Osteocyte (in vitro differentiated cells): ENCODE results near the gene PEX14. TPM values are rescaled to one million over a fixed set of nuclear protein-coding genes. Genes with fewer than 3 reads are reported as not detected.
A peak's percentile ranks its signal among the peaks of the same experiment; 100 is the strongest.
"Not testable (repeated sequence)": the region's sequence is repeated elsewhere in the genome, so short reads cannot be mapped to it uniquely, and the experiment has no call there.

Experiments
- DNase-seq: peaks from one replicate; pipeline ENCODE4 v3.0.0; 2021; ENCODE audit warnings: mixed read lengths; ENCODE audit not compliant: unreplicated experiment; ENCODE audit errors: extremely low spot score
- H3K27ac Mint-ChIP-seq: one replicate; pipeline ENCODE4 v1.8.0; 2021; ENCODE audit warnings: mild to moderate bottlenecking, mixed read lengths; ENCODE audit not compliant: unreplicated experiment
- H3K27me3 Mint-ChIP-seq: one replicate; pipeline ENCODE4 v1.8.0; 2021; ENCODE audit warnings: mixed read lengths; ENCODE audit not compliant: unreplicated experiment
- H3K36me3 Mint-ChIP-seq: one replicate; pipeline ENCODE4 v1.8.0; 2021; ENCODE audit warnings: mixed read lengths; ENCODE audit not compliant: unreplicated experiment
- H3K4me1 Mint-ChIP-seq: one replicate; pipeline ENCODE4 v1.8.0; 2021; ENCODE audit warnings: mixed read lengths; ENCODE audit not compliant: unreplicated experiment
- H3K4me3 Mint-ChIP-seq: one replicate; pipeline ENCODE4 v1.8.0; 2021; ENCODE audit warnings: mild to moderate bottlenecking, moderate library complexity, mixed read lengths; ENCODE audit not compliant: unreplicated experiment
- H3K9me3 Mint-ChIP-seq: one replicate; pipeline ENCODE4 v1.8.0; 2021; ENCODE audit warnings: mixed read lengths; ENCODE audit not compliant: unreplicated experiment
- long read RNA-seq: library from polyadenylated mRNA; unstranded; transcript quantifications from one replicate; pipeline ENCODE4 v2.0.0, GENCODE V29; 2021
- total RNA-seq: library from RNA; stranded (reverse); gene quantifications from 2 replicates; pipeline ENCODE4 v1.2.1, GENCODE V29; 2021
- TF ChIP-seq, protein P1 (sequence below): fragments of 200-600 bp; sonication (generic); IDR thresholded peaks from 2 replicates; pipeline ENCODE4 v1.5.0; 2021; ENCODE audit warnings: antibody characterized with exemption, mild to moderate bottlenecking, moderate library complexity

PEX14 gene
- total RNA-seq, result 22.2 and 23.8 TPM in 2 replicates
- long read RNA-seq, partial matches to known transcripts, result 3 of 8 reads
- long read RNA-seq, other reads (novel, unspliced or antisense), result 4 of 8 reads

DNA sequence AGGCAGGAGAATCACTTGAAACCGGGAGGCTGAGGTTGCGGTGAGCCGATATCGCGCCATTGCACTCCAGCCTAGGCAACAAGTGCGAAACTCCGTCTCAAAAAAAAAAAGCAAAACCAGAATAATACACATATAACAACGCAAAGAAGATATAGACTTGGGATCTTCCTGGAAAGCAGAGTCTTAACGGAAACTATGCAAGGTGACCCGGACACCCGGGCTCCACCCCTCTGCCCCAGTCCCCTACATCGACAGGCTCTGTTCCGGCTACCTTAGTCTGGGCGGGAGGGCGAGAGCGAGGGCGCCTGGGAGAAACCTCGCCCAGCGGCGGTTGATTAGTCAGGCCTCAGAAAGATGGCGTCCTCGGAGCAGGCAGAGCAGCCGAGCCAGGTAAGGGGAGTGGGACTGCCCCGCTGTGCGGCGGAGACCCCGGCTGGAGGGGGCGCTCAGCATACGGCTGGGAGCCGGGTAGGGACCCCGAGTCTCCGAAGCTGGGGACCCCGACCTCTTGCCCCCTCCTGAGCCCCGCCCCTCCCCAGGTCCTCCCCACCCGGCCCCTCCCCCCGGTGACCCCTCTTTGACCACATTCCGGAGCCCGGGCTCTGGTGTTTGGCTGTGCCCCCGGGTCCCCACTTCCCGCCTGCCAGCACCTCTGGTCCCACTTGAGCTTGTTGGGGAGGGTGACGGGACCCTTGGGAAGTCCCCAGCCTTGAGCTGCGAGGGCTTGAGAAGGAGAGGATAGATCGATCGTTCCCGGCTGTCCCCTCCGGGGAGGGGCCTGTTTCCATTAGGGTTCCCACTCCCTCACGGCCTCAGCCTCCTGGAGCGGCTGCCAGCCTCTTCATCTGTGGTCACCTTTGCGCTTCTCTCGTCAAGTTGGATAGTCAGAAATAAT is at the start of gene PEX14:
PEX14 (plus strand) TSS at position 338 of the 895 bp plus-strand sequence; CDS start at position 355, 17 bp downstream.
- Mint-ChIP-seq H3K4me3 (peak within 1 kb of the TSS; percentile 85), H3K27me3 (no peaks in the 10 kb centered on the region), H3K27ac (peak within 1 kb of the TSS; percentile 85), H3K4me1 (peaks cover 42% of the 10 kb centered on the region), H3K36me3 (no peaks in the 10 kb centered on the region), H3K9me3 (no peaks in the 10 kb centered on the region)
- DNase-seq, result peak; percentile 92
- TF ChIP-seq, protein P1, sequence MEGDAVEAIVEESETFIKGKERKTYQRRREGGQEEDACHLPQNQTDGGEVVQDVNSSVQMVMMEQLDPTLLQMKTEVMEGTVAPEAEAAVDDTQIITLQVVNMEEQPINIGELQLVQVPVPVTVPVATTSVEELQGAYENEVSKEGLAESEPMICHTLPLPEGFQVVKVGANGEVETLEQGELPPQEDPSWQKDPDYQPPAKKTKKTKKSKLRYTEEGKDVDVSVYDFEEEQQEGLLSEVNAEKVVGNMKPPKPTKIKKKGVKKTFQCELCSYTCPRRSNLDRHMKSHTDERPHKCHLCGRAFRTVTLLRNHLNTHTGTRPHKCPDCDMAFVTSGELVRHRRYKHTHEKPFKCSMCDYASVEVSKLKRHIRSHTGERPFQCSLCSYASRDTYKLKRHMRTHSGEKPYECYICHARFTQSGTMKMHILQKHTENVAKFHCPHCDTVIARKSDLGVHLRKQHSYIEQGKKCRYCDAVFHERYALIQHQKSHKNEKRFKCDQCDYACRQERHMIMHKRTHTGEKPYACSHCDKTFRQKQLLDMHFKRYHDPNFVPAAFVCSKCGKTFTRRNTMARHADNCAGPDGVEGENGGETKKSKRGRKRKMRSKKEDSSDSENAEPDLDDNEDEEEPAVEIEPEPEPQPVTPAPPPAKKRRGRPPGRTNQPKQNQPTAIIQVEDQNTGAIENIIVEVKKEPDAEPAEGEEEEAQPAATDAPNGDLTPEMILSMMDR, result no peak

GRCh38 chr1:10425826-10426534 is 48.8 kb upstream of the PEX14 start:
- peaks cover 21% of the 10 kb centered on the region for H3K4me1 Mint-ChIP-seq
- H3K9me3 Mint-ChIP-seq, H3K27me3 Mint-ChIP-seq, H3K36me3 Mint-ChIP-seq, H3K4me3 Mint-ChIP-seq, DNase-seq, H3K27ac Mint-ChIP-seq: not testable (repeated sequence)

DNA sequence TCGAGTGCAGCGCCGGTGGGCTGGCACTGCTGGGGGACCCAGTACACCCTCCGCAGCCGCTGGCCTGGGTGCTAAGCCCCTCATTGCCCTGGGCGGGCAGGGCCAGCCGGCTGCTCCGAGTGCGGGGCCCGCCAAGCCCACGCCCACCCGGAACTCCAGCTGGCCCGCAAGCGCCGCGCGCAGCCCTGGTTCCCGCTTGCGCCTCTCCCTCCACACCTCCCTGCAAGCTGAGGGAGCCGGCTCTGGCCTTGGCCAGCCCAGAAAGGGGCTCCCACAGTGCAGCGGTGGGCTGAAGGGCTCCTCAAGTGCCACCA is 48.3 kb upstream of the PEX14 start:
- H3K27me3 Mint-ChIP-seq, H3K9me3 Mint-ChIP-seq, H3K36me3 Mint-ChIP-seq, H3K27ac Mint-ChIP-seq, DNase-seq, H3K4me3 Mint-ChIP-seq: not testable (repeated sequence)
- peaks cover 26% of the 10 kb centered on the region for H3K4me1 Mint-ChIP-seq

DNA sequence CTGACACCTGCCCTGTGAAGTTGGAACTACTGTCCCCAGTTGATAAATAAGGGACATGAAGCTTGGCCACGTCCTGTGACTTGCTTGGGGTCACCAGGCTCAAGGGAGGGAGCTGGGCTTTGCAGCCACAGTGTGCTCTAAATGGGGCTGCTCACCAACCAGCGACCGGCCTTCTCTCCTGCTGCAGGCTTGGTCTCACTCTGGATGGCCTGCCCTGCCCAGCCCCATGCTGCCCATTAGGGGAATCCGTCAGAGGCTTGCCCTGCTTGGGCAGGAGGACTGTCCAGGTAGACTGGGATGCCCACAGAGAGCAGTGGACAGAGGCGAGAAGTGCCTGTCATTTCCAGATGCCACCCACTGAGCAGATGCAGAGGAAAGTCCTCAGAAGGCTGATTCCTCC is 45.8 kb upstream of the PEX14 start:
- TF ChIP-seq, protein P1, result no peak
- no peak for DNase-seq
- H3K36me3 Mint-ChIP-seq, result no peaks in the 10 kb centered on the region
- H3K9me3 Mint-ChIP-seq, result no peaks in the 10 kb centered on the region
- H3K4me3 Mint-ChIP-seq, result no peak overlapping the region
- peaks cover 21% of the 10 kb centered on the region for H3K4me1 Mint-ChIP-seq
- no peak overlapping the region for H3K27ac Mint-ChIP-seq
- no peaks in the 10 kb centered on the region for H3K27me3 Mint-ChIP-seq

DNA sequence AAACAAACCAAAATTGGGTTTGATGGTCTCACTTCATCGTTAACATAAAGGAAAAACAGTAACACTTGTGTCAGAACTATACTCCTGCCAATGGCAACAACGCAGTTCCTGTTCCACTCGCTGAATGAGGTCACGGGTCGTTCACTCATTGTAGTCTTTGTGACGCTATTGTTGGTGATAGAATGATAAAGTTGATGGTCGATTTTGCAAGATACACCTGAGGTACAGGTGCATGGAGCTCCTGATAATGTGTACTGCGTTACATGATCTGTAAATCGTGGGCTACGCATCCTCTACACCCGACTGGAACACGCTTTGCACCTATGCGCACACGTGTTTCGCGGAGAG is 44.9 kb upstream of the PEX14 start:
- TF ChIP-seq, protein P1, result no peak
- no peaks in the 10 kb centered on the region for H3K27me3 Mint-ChIP-seq
- H3K4me3 Mint-ChIP-seq, result peak overlapping the region; percentile 82
- no peak overlapping the region for H3K27ac Mint-ChIP-seq
- peaks cover 18% of the 10 kb centered on the region for H3K4me1 Mint-ChIP-seq
- no peaks in the 10 kb centered on the region for H3K36me3 Mint-ChIP-seq
- DNase-seq, result no peak
- no peaks in the 10 kb centered on the region for H3K9me3 Mint-ChIP-seq
